ENCODE data around the gene KRT15. TPM values are rescaled to one million over a fixed set of nuclear protein-coding genes. Genes with fewer than 3 reads are reported as not detected.

Gene KRT15
- total and polyA plus RNA-seq, 9 of the 15 experiments (the other 6 are each of a cell fraction or from before 2014, with no cell fraction given) = 0.28 to 4.4 (median 0.56) TPM

GRCh38 chr17:41512546-41513167 is 6.0 kb downstream of the KRT15 start:
- in situ Hi-C loops (cut with MboI) = no loop called here
- POLR2A ChIA-PET = interaction anchor here (0.6 to 1.6 kb wide), 5 partner anchors 12 to 928 kb away, joined by 3 to 7 read pairs (median 3); partner anchors contain the start of gene KRT19

More at GRCh38 chr17:41512546-41513167, 6.0 kb downstream of the KRT15 start:
- intact Hi-C loops (cut with micrococcal nuclease) = no loop called here
- Histone ChIP-seq H3K9me3 (replicated peaks; ENCODE audit: control insufficient read depth, insufficient read depth, low read depth, low read length) (no peaks in the 10 kb centered on the region), H3K79me2 (ENCODE audit: control insufficient read depth, insufficient read depth, low read length) (no peaks in the 10 kb centered on the region), H3K4me3 (no peak overlapping the region), H3K9me1 (ENCODE audit: control insufficient read depth, insufficient read depth, low read length) (no peaks in the 10 kb centered on the region), H3K36me3 (ENCODE audit: control insufficient read depth, insufficient read depth, low read length) (no peaks in the 10 kb centered on the region), H3K4me1 (replicated peaks in 1 of 2; ENCODE audit: control insufficient read depth in 2 of 2, insufficient read depth in 2 of 2, low read length in 2 of 2) (peaks cover 37 to 44% of the 10 kb centered on the region in 2 experiments), H3K27me3 (ENCODE audit: control insufficient read depth in 2 of 2, insufficient read depth in 2 of 2, low read length in 2 of 2) (no peaks in the 10 kb centered on the region), H2AFZ (ENCODE audit: low read depth, low read length) (peak overlapping the region; percentile 36), H3K27ac (ENCODE audit: extremely low read depth, low read depth, low read length) (no peak overlapping the region), H3K4me2 (ENCODE audit: insufficient read depth, low read length) (no peak overlapping the region), H3K9ac (ENCODE audit: insufficient read depth in 1 of 2, low read depth in 2 of 2, low read length in 2 of 2) (peak overlapping the region in 1 of 2 experiments; percentile 21; a peak in 1 of 4 replicates), H4K20me1 (replicated peaks; ENCODE audit: control insufficient read depth, insufficient read depth, low read length) (no peaks in the 10 kb centered on the region)
- DNase-seq (ENCODE audit: extremely low read depth in 1 of 4, low spot score in 3 of 4) (no peak), FAIRE-seq (no peak), ATAC-seq (no peak)
- BruUV-seq (replicated peaks) = no TSS peak
- WGBS (ENCODE audit: insufficient coverage, low coverage, missing lambda C conversion rate) = 26% methylated on average over 7 of the region's 7 CpGs
- TF ChIP-seq PRDM10 (IDR thresholded peaks at IDR 0.05; ENCODE audit: partially characterized antibody) (peak; percentile 74), SPI1 (IDR thresholded peaks at IDR 0.05; ENCODE audit: borderline replicate concordance, low read depth, low read length) (peak; percentile 48; the same call in 1 of the 2 replicates), ZFP36 (IDR thresholded peaks at IDR 0.05; ENCODE audit: low read depth, low read length, partially characterized antibody) (peak; percentile 79), MTA2 (IDR thresholded peaks at IDR 0.05; ENCODE audit: low read depth) (no peak), ZNF143 (CRISPR knock-in tag; IDR thresholded peaks at IDR 0.05) (no peak)
- CTCF ChIA-PET (ENCODE audit: low intra/inter-chr PET ratio) = no interaction called here
